ENCODE data around the gene CEP76. TPM values are rescaled to one million over a fixed set of nuclear protein-coding genes. Genes with fewer than 3 reads are reported as not detected.
A peak's percentile ranks its signal among the peaks of the same experiment; 100 is the strongest.

Gene CEP76
- total RNA-seq, 1 experiment from 2014 or later, result 12.9 TPM

- POLR2A ChIA-PET, result no interaction called here
- no TSS peak for BruUV-seq (replicated peaks)
These were observed 609 bp upstream of the CEP76 start for GRCh38 chr18:12703096-12703567.

GRCh38 chr18:12701161-12701560 lies 1.4 kb downstream of the CEP76 start:
- ChIA-PET CTCF (no interaction called here), POLR2A (interaction anchor here (0.6 kb wide), 2 partner anchors 219 to 333 kb away, joined by 6 to 11 read pairs; no protein-coding TSS in a partner anchor)
- no peaks in the 10 kb centered on the region for H3K9me3 ChIP-seq (ENCODE audit: control insufficient read depth, insufficient read depth, low read depth, low read length)
- DNase-seq (ENCODE audit: low read depth, low spot score), result no peak
- peak overlapping the region; percentile 99 for H3K27ac ChIP-seq (ENCODE audit: low read length)
- intact Hi-C loops (cut with micrococcal nuclease; ENCODE audit: unreplicated experiment), result no loop called here
- no peaks in the 10 kb centered on the region for H3K27me3 ChIP-seq (ENCODE audit: control insufficient read depth, insufficient read depth, low read length)
- no TSS peak for BruUV-seq (replicated peaks)
- TF ChIP-seq TCF7L2 (IDR thresholded peaks at IDR 0.05; ENCODE audit: low read depth, low read length) (no peak), SIN3A (IDR thresholded peaks at IDR 0.05; ENCODE audit: borderline replicate concordance, insufficient read depth, low read depth, low read length) (no peak), POLR2AphosphoS5 (IDR thresholded peaks at IDR 0.05; ENCODE audit: low read depth, low read length) (no peak), CTCF (IDR thresholded peaks at IDR 0.05) (no peak), REST (IDR thresholded peaks at IDR 0.05; ENCODE audit: insufficient read depth in 1 of 2, low read depth in 2 of 2, low read length in 1 of 2) (no peak)
- H3K4me1 ChIP-seq (ENCODE audit: control insufficient read depth, insufficient read depth, low read length), result peaks cover 18% of the 10 kb centered on the region
- in situ Hi-C loops (cut with HindIII; ENCODE audit: low pct_unique_long_range_greater_than_20kb, low sequenced_read_pairs), result no loop called here
- H3K36me3 ChIP-seq (ENCODE audit: control insufficient read depth, insufficient read depth, low read length), result peaks cover 26% of the 10 kb centered on the region
- H3K4me3 ChIP-seq (ENCODE audit: low read depth in 2 of 2, low read length in 2 of 2), result peak overlapping the region; percentile 96 to 97
- no peak for ATAC-seq

More at GRCh38 chr18:12703096-12703567, 609 bp upstream of the CEP76 start:
- in situ Hi-C loops (cut with HindIII; ENCODE audit: low pct_unique_long_range_greater_than_20kb, low sequenced_read_pairs) (no loop called here), intact Hi-C loops (cut with micrococcal nuclease; ENCODE audit: unreplicated experiment) (no loop called here)
- Histone ChIP-seq H3K27ac (ENCODE audit: low read length) (peak overlapping the region; percentile 99), H3K4me3 (ENCODE audit: low read depth in 2 of 2, low read length in 2 of 2) (peak overlapping the region; percentile 96 to 97), H3K36me3 (ENCODE audit: control insufficient read depth, insufficient read depth, low read length) (peaks cover 20% of the 10 kb centered on the region), H3K4me1 (ENCODE audit: control insufficient read depth, insufficient read depth, low read length) (peaks cover 18% of the 10 kb centered on the region), H3K9me3 (ENCODE audit: control insufficient read depth, insufficient read depth, low read depth, low read length) (no peaks in the 10 kb centered on the region), H3K27me3 (ENCODE audit: control insufficient read depth, insufficient read depth, low read length) (no peaks in the 10 kb centered on the region)
- no peak for DNase-seq (ENCODE audit: low read depth, low spot score)
- TF ChIP-seq SIN3A (IDR thresholded peaks at IDR 0.05; ENCODE audit: borderline replicate concordance, insufficient read depth, low read depth, low read length) (0 out of 2 replicates have a peak, but pooled peaks have one; percentile 39), REST (IDR thresholded peaks at IDR 0.05; ENCODE audit: insufficient read depth in 1 of 2, low read depth in 2 of 2, low read length in 1 of 2) (no peak), TCF7L2 (IDR thresholded peaks at IDR 0.05; ENCODE audit: low read depth, low read length) (0 out of 2 replicates have a peak, but pooled peaks have one; percentile 1)
- ATAC-seq, result no peak
- CTCF ChIA-PET, result no interaction called here
